HepG2 (cell line): Measurements from ENCODE around the gene PRKAB1. TPM values are rescaled to one million over a fixed set of nuclear protein-coding genes. Genes with fewer than 3 reads are reported as not detected.

Experiments
- ATRX ChIP-seq: sonication (generic); formaldehyde crosslinking; IDR thresholded peaks from 2 replicates; pipeline ENCODE4 v1.4.0; 2020; ENCODE audit warnings: missing genetic modification reagents, borderline replicate concordance
- GFI1 ChIP-seq: sonication (generic); formaldehyde crosslinking; IDR thresholded peaks from 2 replicates; pipeline ENCODE4 v1.5.0; 2020; ENCODE audit warnings: missing genetic modification reagents, mild to moderate bottlenecking, borderline replicate concordance
- HOXA5 ChIP-seq: sonication (generic); formaldehyde crosslinking; IDR thresholded peaks from 2 replicates; pipeline ENCODE4 v1.4.0; 2020; ENCODE audit warnings: missing genetic modification reagents
- MTA1 ChIP-seq: sonication (generic); formaldehyde crosslinking; IDR thresholded peaks from 2 replicates; pipeline ENCODE4 v1.4.0; 2020; ENCODE audit warnings: missing genetic modification reagents, mild to moderate bottlenecking, borderline replicate concordance
- PTBP1 ChIP-seq: fragments of 200-400 bp; formaldehyde crosslinking; IDR thresholded peaks from 2 replicates; pipeline ENCODE4 v1.6.1; 2018; ENCODE audit warnings: low read length, low read depth; ENCODE audit not compliant: poor library complexity, severe bottlenecking
- SALL2 ChIP-seq: sonication (generic); formaldehyde crosslinking; IDR thresholded peaks from 2 replicates; pipeline ENCODE4 v1.8.1; 2023; ENCODE audit warnings: mild to moderate bottlenecking, missing genetic modification reagents, inconsistent platforms
- ZNF660 ChIP-seq: sonication (generic); formaldehyde crosslinking; IDR thresholded peaks from 2 replicates; pipeline ENCODE4 v1.5.1; 2020; ENCODE audit warnings: mild to moderate bottlenecking, low read depth, missing genetic modification reagents, borderline replicate concordance
- ZNF678 ChIP-seq: sonication (generic); formaldehyde crosslinking; IDR thresholded peaks from 2 replicates; pipeline ENCODE4 v1.4.0; 2020; ENCODE audit warnings: mild to moderate bottlenecking, missing genetic modification reagents
- ZSCAN29 ChIP-seq: sonication (generic); formaldehyde crosslinking; conservative IDR thresholded peaks from 2 replicates; pipeline ENCODE4 v1.4.0; 2020; ENCODE audit warnings: mild to moderate bottlenecking, missing genetic modification reagents
- polyA plus RNA-seq, 8 experiments: library from polyadenylated mRNA; depleted of rRNA in 3 of 8; stranded (reverse) in 7 of 8; unstranded in 1 of 8; fragments of >200 nt; fragmentation: Illumina TruSeq in 4 of 8; extraction: Trizol in 4 of 8; gene quantifications; 2 replicates each; pipeline versions ENCODE4 v1.2.1 to v1.2.3, GENCODE V29; 2011 to 2016; ENCODE audit warnings: low read depth in 4 of 8, missing spikeins in 1 of 8, mixed read lengths in 1 of 8; ENCODE audit not compliant: insufficient read depth in 1 of 8
- total RNA-seq, 5 experiments: library from RNA; depleted of rRNA; stranded (reverse); fragments of >200 nt; fragmentation: Illumina TruSeq; extraction: Trizol; gene quantifications; 2 replicates each; pipeline ENCODE4 v1.2.3, GENCODE V29; 2016; ENCODE audit warnings: low read depth in 1 of 5
- TF ChIP-seq, protein P1 (sequence below), 2 experiments: IDR thresholded peaks; 2 replicates each; pipeline ENCODE4 v1.6.1; 2011 to 2012; ENCODE audit warnings: low read length in 2 of 2, borderline replicate concordance in 1 of 2, low read depth in 1 of 2, mild to moderate bottlenecking in 1 of 2, moderate library complexity in 1 of 2
- TF ChIP-seq, protein P2 (sequence below): sonication (generic); formaldehyde crosslinking; IDR thresholded peaks from 2 replicates; pipeline ENCODE4 v1.5.1; 2020; ENCODE audit warnings: mild to moderate bottlenecking, missing genetic modification reagents
- TF ChIP-seq, protein P3 (sequence below): sonication (generic); formaldehyde crosslinking; IDR thresholded peaks from 2 replicates; pipeline ENCODE4 v1.8.0; 2022; ENCODE audit warnings: low read depth, missing genetic modification reagents
- TF ChIP-seq, protein P4 (sequence below): sonication (generic); formaldehyde crosslinking; IDR thresholded peaks from 2 replicates; pipeline ENCODE4 v1.4.0; 2020; ENCODE audit warnings: missing genetic modification reagents
- TF ChIP-seq, protein P5 (sequence below): sonication (generic); formaldehyde crosslinking; IDR thresholded peaks from 2 replicates; pipeline ENCODE4 v1.4.0; 2020; ENCODE audit warnings: missing genetic modification reagents
- TF ChIP-seq, protein P6 (sequence below): sonication (generic); formaldehyde crosslinking; IDR thresholded peaks from 2 replicates; pipeline ENCODE4 v1.9.0; 2022; ENCODE audit warnings: missing genetic modification reagents, mild to moderate bottlenecking, borderline replicate concordance

Gene PRKAB1
- total and polyA plus RNA-seq, 2 of the 13 experiments (the other 11 are each of a cell fraction or from before 2014, with no cell fraction given) = 28.4 to 35.5 TPM

DNA sequence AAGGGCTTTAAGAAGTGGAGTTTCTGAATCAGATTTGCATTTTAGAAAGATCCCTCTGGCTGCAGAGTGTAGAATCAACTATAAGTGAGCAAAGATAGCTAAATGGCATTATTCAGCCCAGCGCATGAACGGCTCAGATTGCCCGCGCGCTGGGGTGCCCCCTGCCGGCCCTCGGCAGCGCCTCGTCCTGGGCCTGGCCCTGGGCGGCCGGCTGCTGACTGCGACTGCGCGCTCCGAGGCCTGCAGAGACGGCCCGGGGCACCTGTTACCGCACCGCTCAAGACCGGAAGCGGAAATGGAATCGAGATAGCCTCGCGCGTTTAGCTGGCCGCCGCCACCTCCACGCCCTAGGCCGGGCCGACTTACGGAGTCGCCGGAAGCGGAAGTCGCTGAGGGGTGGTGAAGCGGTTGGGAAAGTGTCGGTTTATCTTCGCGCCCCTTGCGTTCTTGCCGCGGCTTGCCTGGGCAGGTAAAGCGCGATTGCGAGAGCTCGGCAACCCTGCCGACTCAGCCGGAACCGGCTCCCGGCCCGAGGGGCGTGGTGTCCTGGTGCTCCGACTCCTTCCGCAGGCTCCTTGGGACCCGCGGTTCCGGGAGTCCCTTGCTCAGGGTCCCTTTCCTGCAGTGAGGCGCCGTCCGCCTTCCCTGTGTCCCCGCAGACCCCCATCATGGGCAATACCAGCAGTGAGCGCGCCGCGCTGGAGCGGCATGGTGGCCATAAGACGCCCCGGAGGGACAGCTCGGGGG lies at the start of gene PRKAB1 (continued):
- TF ChIP-seq, protein P1, sequence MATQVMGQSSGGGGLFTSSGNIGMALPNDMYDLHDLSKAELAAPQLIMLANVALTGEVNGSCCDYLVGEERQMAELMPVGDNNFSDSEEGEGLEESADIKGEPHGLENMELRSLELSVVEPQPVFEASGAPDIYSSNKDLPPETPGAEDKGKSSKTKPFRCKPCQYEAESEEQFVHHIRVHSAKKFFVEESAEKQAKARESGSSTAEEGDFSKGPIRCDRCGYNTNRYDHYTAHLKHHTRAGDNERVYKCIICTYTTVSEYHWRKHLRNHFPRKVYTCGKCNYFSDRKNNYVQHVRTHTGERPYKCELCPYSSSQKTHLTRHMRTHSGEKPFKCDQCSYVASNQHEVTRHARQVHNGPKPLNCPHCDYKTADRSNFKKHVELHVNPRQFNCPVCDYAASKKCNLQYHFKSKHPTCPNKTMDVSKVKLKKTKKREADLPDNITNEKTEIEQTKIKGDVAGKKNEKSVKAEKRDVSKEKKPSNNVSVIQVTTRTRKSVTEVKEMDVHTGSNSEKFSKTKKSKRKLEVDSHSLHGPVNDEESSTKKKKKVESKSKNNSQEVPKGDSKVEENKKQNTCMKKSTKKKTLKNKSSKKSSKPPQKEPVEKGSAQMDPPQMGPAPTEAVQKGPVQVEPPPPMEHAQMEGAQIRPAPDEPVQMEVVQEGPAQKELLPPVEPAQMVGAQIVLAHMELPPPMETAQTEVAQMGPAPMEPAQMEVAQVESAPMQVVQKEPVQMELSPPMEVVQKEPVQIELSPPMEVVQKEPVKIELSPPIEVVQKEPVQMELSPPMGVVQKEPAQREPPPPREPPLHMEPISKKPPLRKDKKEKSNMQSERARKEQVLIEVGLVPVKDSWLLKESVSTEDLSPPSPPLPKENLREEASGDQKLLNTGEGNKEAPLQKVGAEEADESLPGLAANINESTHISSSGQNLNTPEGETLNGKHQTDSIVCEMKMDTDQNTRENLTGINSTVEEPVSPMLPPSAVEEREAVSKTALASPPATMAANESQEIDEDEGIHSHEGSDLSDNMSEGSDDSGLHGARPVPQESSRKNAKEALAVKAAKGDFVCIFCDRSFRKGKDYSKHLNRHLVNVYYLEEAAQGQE (IDR thresholded peaks at IDR 0.05; ENCODE audit: borderline replicate concordance in 1 of 2, low read depth in 1 of 2, low read length in 2 of 2) = no peak; a peak in 1 of 4 replicates
- peak; percentile 34; the same call in 1 of the 2 replicates for TF ChIP-seq ZSCAN29 (CRISPR knock-in tag)
- no peak for TF ChIP-seq ZNF678 (CRISPR knock-in tag)
- TF ChIP-seq ATRX = no peak
- TF ChIP-seq, protein P2, sequence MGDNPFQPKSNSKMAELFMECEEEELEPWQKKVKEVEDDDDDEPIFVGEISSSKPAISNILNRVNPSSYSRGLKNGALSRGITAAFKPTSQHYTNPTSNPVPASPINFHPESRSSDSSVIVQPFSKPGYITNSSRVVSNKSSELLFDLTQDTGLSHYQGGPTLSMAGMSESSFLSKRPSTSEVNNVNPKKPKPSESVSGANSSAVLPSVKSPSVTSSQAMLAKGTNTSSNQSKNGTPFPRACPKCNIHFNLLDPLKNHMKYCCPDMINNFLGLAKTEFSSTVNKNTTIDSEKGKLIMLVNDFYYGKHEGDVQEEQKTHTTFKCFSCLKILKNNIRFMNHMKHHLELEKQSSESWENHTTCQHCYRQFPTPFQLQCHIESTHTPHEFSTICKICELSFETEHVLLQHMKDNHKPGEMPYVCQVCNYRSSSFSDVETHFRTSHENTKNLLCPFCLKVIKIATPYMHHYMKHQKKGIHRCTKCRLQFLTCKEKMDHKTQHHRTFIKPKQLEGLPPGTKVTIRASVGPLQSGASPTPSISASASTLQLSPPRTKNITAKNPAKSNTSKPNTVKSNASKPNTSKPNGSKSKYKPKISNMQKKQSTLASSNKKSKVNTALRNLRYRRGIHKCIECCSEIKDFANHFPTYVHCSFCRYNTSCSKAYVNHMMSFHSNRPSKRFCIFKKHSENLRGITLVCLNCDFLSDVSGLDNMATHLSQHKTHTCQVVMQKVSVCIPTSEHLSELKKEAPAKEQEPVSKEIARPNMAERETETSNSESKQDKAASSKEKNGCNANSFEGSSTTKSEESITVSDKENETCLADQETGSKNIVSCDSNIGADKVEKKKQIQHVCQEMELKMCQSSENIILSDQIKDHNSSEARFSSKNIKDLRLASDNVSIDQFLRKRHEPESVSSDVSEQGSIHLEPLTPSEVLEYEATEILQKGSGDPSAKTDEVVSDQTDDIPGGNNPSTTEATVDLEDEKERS (CRISPR knock-in tag) = 0 out of 2 replicates have a peak, but pooled peaks have one; percentile 39
- no peak for TF ChIP-seq ZNF660 (CRISPR knock-in tag)
- no peak for TF ChIP-seq HOXA5 (CRISPR knock-in tag)
- TF ChIP-seq, protein P3, sequence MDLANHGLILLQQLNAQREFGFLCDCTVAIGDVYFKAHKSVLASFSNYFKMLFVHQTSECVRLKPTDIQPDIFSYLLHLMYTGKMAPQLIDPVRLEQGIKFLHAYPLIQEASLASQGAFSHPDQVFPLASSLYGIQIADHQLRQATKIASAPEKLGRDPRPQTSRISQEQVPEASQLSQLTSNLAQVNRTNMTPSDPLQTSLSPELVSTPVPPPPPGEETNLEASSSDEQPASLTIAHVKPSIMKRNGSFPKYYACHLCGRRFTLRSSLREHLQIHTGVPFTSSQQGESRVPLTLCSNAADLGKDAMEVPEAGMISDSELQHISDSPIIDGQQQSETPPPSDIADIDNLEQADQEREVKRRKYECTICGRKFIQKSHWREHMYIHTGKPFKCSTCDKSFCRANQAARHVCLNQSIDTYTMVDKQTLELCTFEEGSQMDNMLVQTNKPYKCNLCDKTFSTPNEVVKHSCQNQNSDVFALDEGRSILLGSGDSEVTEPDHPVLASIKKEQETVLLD (CRISPR knock-in tag) = peak; percentile 98
- peak; percentile 57; the same call in 1 of the 2 replicates for TF ChIP-seq MTA1 (CRISPR knock-in tag)
- no peak; the same call in 1 of the 2 replicates for TF ChIP-seq SALL2 (CRISPR knock-in tag)
- peak; percentile 78 for TF ChIP-seq GFI1 (CRISPR knock-in tag)
- TF ChIP-seq, protein P4, sequence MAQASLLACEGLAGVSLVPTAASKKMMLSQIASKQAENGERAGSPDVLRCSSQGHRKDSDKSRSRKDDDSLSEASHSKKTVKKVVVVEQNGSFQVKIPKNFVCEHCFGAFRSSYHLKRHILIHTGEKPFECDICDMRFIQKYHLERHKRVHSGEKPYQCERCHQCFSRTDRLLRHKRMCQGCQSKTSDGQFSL (CRISPR knock-in tag) = no peak
- TF ChIP-seq, protein P5, sequence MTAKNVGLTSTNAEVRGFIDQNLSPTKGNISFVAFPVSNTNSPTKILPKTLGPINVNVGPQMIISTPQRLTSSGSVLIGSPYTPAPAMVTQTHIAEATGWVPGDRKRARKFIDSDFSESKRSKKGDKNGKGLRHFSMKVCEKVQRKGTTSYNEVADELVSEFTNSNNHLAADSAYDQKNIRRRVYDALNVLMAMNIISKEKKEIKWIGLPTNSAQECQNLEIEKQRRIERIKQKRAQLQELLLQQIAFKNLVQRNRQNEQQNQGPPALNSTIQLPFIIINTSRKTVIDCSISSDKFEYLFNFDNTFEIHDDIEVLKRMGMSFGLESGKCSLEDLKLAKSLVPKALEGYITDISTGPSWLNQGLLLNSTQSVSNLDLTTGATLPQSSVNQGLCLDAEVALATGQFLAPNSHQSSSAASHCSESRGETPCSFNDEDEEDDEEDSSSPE = peak; percentile 87
- no peak for TF ChIP-seq PTBP1
- TF ChIP-seq, protein P6, sequence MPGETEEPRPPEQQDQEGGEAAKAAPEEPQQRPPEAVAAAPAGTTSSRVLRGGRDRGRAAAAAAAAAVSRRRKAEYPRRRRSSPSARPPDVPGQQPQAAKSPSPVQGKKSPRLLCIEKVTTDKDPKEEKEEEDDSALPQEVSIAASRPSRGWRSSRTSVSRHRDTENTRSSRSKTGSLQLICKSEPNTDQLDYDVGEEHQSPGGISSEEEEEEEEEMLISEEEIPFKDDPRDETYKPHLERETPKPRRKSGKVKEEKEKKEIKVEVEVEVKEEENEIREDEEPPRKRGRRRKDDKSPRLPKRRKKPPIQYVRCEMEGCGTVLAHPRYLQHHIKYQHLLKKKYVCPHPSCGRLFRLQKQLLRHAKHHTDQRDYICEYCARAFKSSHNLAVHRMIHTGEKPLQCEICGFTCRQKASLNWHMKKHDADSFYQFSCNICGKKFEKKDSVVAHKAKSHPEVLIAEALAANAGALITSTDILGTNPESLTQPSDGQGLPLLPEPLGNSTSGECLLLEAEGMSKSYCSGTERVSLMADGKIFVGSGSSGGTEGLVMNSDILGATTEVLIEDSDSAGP (CRISPR knock-in tag) = peak; percentile 87; the same call in 1 of the 2 replicates
